Dermis microvascular lymphatic vessel endothelial cell (primary cell): ENCODE data around the gene FANCC. TPM values are rescaled to one million over a fixed set of nuclear protein-coding genes. Genes with fewer than 3 reads are reported as not detected.
"Not testable (repeated sequence)": the region's sequence is repeated elsewhere in the genome, so short reads cannot be mapped to it uniquely, and the experiment has no call there.

ENCODE experiments used
- DNase-seq, 2 donors: peaks; one replicate each; pipeline versions ENCODE4 v3.0.0 to v3.0.0-alpha.2; 2010; ENCODE audit warnings: low read depth in 2 of 2
- total RNA-seq: library from RNA; depleted of rRNA; stranded (reverse); fragments of >200 nt; gene quantifications from 2 replicates; pipeline ENCODE4 v1.2.1, GENCODE V29; 2014

Gene FANCC
- total RNA-seq, 1 donor from 2014 or later = 7.1 TPM

DNA sequence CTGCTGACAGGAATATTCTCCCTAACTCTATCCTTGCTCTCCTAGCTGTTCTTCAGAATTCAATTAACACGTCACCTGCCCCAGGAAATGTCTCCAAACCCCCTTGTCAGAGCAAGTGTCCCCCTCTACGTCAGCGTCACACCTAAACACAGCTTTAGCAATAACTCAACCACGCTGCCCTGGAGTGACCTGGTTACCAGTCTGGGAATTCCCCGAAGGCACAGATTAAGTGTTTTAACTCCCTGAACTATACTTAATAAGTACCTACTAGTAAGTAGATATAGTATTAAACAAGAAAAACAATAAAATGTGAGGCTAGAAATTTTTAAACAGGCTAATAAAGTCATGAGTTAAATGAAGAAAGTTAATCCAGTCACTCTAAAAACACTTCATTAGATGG lies 78.4 kb downstream of the FANCC start:
- DNase-seq = no peak

GRCh38 chr9:95237336-95237735 lies 80.2 kb downstream of the FANCC start:
- no peak for DNase-seq

DNA sequence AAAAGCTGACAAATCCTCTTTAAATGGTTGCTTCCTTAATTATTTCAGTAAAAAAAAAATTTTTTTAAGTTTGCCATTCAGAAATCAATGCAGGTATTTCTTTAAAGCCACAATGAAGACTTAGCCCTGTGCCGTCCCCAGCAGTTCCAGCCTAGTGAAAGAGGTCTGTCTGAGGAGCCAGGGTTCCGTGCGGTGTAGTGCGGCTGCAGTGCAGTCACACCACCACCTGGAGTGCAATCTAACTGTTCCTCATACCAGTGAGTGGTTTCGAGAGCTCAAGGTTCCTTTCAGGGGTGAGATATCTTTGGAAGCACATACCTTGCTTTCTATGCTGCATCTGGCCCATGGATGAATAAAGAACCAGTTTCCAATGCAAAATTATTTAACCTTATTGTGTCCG lies 87.5 kb downstream of the FANCC start:
- no peak for DNase-seq

DNA sequence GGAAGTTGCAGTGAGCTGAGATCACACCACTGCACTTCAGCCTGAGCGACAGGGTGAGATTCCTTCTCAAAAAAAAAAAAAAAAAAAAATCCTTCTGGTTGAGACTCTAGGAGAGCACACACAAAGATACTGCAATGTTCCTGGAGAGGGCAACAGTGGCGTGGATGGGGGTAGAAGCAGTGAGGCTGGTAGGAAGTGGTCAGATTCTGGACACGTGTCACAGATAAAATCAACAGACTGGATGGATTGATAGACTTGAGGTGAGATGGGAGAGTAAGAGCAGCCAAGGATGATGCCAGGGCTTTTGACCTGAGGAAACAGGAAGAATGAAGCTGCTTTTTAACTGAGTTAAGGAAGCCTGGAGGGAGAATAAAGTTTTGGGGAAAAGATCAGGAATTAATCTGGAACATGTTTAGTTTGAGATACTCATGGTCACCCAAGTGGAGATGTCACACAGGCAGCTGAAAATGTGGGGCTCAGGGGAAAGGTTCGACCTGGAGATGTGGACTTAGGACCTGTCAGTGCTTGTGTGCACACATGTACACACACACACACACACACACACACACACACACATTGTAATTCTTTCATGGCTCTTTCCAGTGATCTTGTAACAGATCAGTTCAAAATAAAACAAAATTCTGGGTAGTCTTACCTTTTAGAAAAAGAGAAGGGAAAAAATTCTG lies 88.1 kb downstream of the FANCC start:
- no peak for DNase-seq

GRCh38 chr9:95226921-95227320 lies 90.6 kb downstream of the FANCC start:
- DNase-seq = no peak

DNA sequence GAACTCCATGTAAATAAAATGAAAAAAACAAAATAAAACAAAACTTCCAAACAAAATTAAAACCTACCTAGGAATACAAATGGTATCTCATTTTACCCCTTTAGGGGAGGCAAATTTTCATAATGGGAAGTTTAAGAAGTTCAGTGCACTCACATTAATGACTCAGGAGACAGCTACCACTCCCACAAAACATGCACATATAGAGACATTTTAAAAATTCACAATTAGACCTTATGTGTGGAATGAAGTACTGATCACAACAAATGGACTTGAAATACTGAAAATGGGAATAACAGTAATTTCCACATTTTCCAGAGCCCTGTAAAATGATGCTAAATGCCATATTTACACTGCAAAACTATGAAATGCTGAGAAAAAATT lies 91.8 kb downstream of the FANCC start:
- DNase-seq = no peak

DNA sequence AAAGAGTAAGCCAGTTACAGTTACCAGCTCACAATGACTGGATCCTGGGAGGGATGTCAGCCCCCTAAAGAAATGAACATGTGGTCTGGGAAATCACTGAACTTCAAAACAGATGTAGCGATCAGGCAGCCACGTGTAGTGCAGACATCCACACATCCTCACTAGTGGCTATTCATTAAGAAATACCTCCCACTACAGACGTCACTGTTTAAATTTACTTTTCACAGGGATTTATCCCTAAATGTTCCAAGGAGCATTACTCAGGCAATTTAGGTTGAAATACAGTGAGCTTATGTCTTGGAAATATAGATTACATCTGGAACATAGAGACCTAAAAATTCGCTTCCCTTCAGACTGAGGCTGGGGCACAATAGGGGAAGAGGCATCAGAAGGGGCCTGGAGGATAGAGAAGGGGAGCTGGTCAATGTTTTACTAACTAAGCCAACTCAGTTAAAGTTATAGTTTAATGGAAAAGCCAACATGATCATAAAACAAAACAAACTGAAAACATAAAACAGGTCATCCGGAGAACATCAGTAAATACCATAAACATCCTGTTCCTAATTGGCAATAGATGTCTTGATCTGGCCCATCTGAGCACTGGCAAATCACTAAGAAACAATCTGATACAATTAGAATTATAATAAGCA lies 92.3 kb downstream of the FANCC start:
- no peak for DNase-seq

GRCh38 chr9:95224376-95225019 lies 93.0 kb downstream of the FANCC start:
- no peak for DNase-seq

- DNase-seq = not testable (repeated sequence)
Observed at GRCh38 chr9:95220352-95220751, 97.2 kb downstream of the FANCC start.

GRCh38 chr9:95218773-95219172 lies 98.7 kb downstream of the FANCC start:
- no peak for DNase-seq

GRCh38 chr9:95217936-95218335 lies 99.6 kb downstream of the FANCC start:
- DNase-seq = no peak

DNA sequence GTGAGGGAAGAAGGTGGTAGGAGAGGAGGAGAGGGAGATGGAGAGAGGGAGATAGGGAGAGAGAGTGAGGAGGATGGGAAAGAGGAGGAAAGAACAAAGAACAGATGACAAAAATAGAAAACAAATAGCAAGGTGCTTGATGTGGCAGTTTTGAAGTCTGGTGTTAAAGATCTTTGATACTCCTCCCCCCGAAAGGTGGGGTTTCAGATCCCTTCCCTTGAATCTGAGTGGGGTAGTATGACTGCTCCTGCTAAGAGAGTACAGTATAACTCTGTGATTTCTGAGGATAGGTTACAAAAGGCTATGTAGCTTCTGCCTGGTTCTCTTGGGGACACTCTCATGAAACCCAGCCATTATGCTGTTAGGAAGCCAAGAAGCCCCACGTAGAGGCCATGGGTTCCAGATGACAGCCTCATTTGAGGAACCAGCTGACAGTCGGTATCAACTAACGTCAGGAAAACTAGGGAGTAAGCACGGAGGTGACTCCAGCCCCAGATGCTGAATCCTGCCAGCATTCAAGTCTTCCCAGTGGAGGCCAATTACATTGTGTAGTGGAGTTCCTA lies 102.1 kb downstream of the FANCC start:
- no peak for DNase-seq

GRCh38 chr9:95213117-95213516 lies 104.4 kb downstream of the FANCC start:
- no peak for DNase-seq

GRCh38 chr9:95211028-95211427 lies 106.5 kb downstream of the FANCC start:
- DNase-seq = no peak

GRCh38 chr9:95207403-95207802 lies 110.1 kb downstream of the FANCC start:
- no peak for DNase-seq

- DNase-seq = no peak
Observed at GRCh38 chr9:95206143-95206542, 111.4 kb downstream of the FANCC start.

DNA sequence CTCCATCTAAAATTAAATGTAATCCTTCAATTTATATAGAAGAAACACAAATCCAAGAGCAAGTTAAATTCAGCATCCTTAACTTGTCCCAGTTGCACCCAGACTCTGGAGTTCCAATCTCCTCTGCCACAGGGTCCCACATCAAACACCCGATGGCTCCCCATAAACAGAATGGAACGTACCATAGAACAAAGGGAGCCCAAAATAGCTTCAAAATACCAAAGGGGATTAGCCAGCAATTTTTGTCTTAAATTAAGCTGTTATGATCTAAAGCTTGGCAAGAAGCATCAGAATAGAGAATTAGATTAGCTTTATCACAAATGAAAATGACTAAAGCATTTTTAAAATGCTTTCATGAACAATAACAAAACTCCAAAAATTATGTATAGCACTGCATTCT lies 112.8 kb downstream of the FANCC start:
- no peak for DNase-seq

DNA sequence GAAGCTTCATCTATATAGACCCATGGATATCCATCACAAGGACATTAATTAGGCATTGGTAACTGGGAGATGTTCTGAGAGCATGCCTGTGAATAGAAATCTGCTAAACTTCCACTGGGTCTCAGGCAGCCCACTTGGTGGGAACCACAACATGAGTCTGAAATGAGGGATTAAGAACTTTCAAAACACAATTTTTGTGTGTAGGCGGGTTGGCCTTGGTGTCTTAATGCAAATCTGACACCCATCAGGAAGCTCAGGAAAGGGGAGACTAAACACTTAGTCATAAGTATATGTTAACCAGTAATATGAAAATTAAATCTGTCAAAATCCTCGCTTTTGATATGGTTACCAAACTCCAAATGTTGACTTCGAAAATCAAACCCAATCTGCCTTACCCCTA lies 113.2 kb downstream of the FANCC start:
- no peak for DNase-seq

- not testable (repeated sequence) for DNase-seq
Observed at GRCh38 chr9:95203019-95203418, 114.5 kb downstream of the FANCC start.

GRCh38 chr9:95202076-95202681 lies 115.3 kb downstream of the FANCC start:
- DNase-seq = no peak

- DNase-seq = no peak
Observed at GRCh38 chr9:95201206-95201605, 116.3 kb downstream of the FANCC start.

GRCh38 chr9:95197692-95198271 lies 119.7 kb downstream of the FANCC start:
- DNase-seq = no peak
